HEK293 (cell line): Measurements from ENCODE around the gene RER1.

ENCODE experiments used
- CTCF ChIA-PET: fragments of 350-600 bp; formaldehyde crosslinking; extraction: SDS; loops from one replicate; lab custom pipeline; 2021; ENCODE audit warnings: antibody characterized with exemption; lab: Yijun Ruan, JAX
- POLR2A ChIA-PET: fragments of 300-600 bp; formaldehyde crosslinking; extraction: SDS; loops from one replicate; lab custom pipeline; 2020; ENCODE audit warnings: antibody characterized with exemption, inconsistent platforms; lab: Yijun Ruan, JAX
- H3K27ac ChIP-seq: fragments of 200-500 bp; sonication (Bioruptor generic); 2 replicates; pipeline ENCODE4 v1.5.1; 2014; ENCODE audit warnings: low read depth, low read length, control low read depth, inconsistent platforms; ENCODE audit errors: extremely low read depth
- H3K36me3 ChIP-seq, 2 experiments: fragments of 200-500 bp in 1 of 2; sonication (Bioruptor generic) in 1 of 2; 1 replicate in 1 of 2; 2 replicates in 1 of 2; pipeline ENCODE4 v1.5.1; 2014 to 2017; ENCODE audit warnings: inconsistent platforms in 2 of 2, low read length in 2 of 2; ENCODE audit not compliant: control insufficient read depth in 2 of 2, insufficient read depth in 1 of 2
- H3K4me1 ChIP-seq: fragments of 200-500 bp; sonication (Bioruptor generic); 2 replicates; pipeline ENCODE4 v1.5.1; 2014; ENCODE audit warnings: mild to moderate bottlenecking, low read length, inconsistent platforms; ENCODE audit not compliant: control insufficient read depth, insufficient read depth
- H3K4me3 ChIP-seq: 2 replicates; pipeline ENCODE4 v1.5.1; 2011; ENCODE audit warnings: low read depth, mild to moderate bottlenecking, control low read depth, low read length, moderate library complexity
- H3K9me3 ChIP-seq: fragments of 200-500 bp; sonication (Bioruptor generic); 2 replicates; pipeline ENCODE4 v1.5.1; 2014; ENCODE audit warnings: low read depth, low read length, inconsistent platforms; ENCODE audit not compliant: control insufficient read depth, insufficient read depth
- GLIS1 ChIP-seq: fragments of 450-650 bp; formaldehyde crosslinking; IDR thresholded peaks from 2 replicates; pipeline ENCODE4 v1.5.1; 2016; ENCODE audit warnings: missing biosample characterization, missing genetic modification characterization
- GLIS2 ChIP-seq: fragments of 450-650 bp; formaldehyde crosslinking; IDR thresholded peaks from 2 replicates; pipeline ENCODE4 v1.5.1; 2016; ENCODE audit warnings: missing biosample characterization, missing genetic modification characterization
- HOXC10 ChIP-seq: sonication (generic); formaldehyde crosslinking; IDR thresholded peaks from 2 replicates; pipeline ENCODE4 v1.8.1; 2023; ENCODE audit warnings: mild to moderate bottlenecking, missing genetic modification reagents
- MEIS1 ChIP-seq: sonication (generic); formaldehyde crosslinking; IDR thresholded peaks from 2 replicates; pipeline ENCODE4 v1.8.1; 2022; ENCODE audit warnings: missing genetic modification reagents, mild to moderate bottlenecking, borderline replicate concordance
- WT1 ChIP-seq: fragments of 450-650 bp; formaldehyde crosslinking; IDR thresholded peaks from 2 replicates; pipeline ENCODE4 v1.5.1; 2016; ENCODE audit warnings: missing biosample characterization, missing genetic modification characterization
- ZNF311 ChIP-seq: fragments of 450-650 bp; formaldehyde crosslinking; IDR thresholded peaks from 2 replicates; pipeline ENCODE4 v1.5.1; 2017; ENCODE audit warnings: missing biosample characterization, missing genetic modification characterization, borderline replicate concordance
- ZNF324 ChIP-seq: fragments of 450-650 bp; formaldehyde crosslinking; IDR thresholded peaks from 2 replicates; pipeline ENCODE4 v1.5.1; 2016; ENCODE audit warnings: missing biosample characterization, missing genetic modification characterization
- ZNF366 ChIP-seq: fragments of 450-650 bp; formaldehyde crosslinking; conservative IDR thresholded peaks from 2 replicates; pipeline ENCODE4 v1.5.1; 2016; ENCODE audit warnings: missing biosample characterization, missing genetic modification characterization
- ZNF510 ChIP-seq: fragments of 450-650 bp; formaldehyde crosslinking; IDR thresholded peaks from 2 replicates; pipeline ENCODE4 v1.5.1; 2018; ENCODE audit warnings: mild to moderate bottlenecking, missing genetic modification characterization, missing biosample characterization; ENCODE audit not compliant: insufficient replicate concordance
- ZNF530 ChIP-seq: fragments of 450-650 bp; formaldehyde crosslinking; IDR thresholded peaks from 2 replicates; pipeline ENCODE4 v1.5.1; 2016; ENCODE audit warnings: low read depth, missing biosample characterization, missing genetic modification characterization
- ZNF585B ChIP-seq: fragments of 450-650 bp; formaldehyde crosslinking; IDR thresholded peaks from 2 replicates; pipeline ENCODE4 v1.5.1; 2016; ENCODE audit warnings: missing biosample characterization, missing genetic modification characterization
- TF ChIP-seq, protein P1 (sequence below): fragments of 450-650 bp; formaldehyde crosslinking; IDR thresholded peaks from 2 replicates; pipeline ENCODE4 v1.5.1; 2016; ENCODE audit warnings: missing biosample characterization, missing genetic modification characterization
- TF ChIP-seq, protein P2 (sequence below): fragments of 450-650 bp; formaldehyde crosslinking; IDR thresholded peaks from 2 replicates; pipeline ENCODE4 v1.5.1; 2017; ENCODE audit warnings: missing biosample characterization, missing genetic modification characterization
- TF ChIP-seq, protein P3 (sequence below): fragments of 450-650 bp; formaldehyde crosslinking; IDR thresholded peaks from 2 replicates; pipeline ENCODE4 v1.5.1; 2016; ENCODE audit warnings: missing biosample characterization, missing genetic modification characterization
- TF ChIP-seq, protein P4 (sequence below): fragments of 450-650 bp; formaldehyde crosslinking; IDR thresholded peaks from 2 replicates; pipeline ENCODE4 v1.5.1; 2016; ENCODE audit warnings: missing biosample characterization, missing genetic modification characterization

The RER1 gene

DNA sequence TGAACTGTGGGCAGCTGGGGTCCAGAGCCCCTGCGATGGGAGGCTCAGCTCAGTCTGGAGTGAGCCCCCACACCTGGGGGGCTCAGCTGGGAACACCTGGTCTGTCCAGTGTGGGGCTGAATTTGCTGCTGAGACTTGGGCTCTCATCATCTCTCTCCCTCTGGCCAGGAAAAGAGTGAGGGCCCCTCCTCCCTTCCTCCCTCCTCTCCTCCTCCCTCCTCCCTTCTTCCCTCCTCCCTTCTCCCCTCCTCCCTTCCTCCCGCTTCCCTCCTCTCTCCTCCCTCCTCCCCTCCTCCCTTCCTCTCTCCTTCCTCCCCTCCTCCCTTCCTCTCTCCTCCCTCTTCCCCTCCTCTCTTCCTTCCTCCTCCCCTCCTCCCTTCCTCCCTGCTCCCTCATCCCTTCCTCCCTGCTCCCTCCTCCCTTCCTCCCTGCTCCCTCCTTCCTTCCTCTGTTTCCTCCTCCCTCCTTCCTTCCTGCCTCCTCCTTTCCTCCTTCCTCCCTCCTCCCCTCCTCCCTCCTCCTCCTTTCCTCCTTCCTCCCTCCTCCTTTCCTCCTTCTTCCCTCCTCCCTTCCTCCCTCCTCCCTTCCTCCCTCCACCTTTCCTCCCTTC, 44.2 kb downstream of the RER1 start:
- ChIA-PET CTCF (no interaction called here), POLR2A (no interaction called here)
- no peaks in the 10 kb centered on the region for H3K9me3 ChIP-seq
- H3K4me1 ChIP-seq: no peaks in the 10 kb centered on the region
- TF ChIP-seq MEIS1 (CRISPR knock-in tag) (no peak), ZNF585B (no peak), ZNF366 (peak; percentile 82), ZNF324 (tag by site-specific recombination) (no peak), ZNF510 (no peak), ZNF311 (tag by site-specific recombination) (no peak), HOXC10 (no peak), ZNF530 (no peak), WT1 (tag by site-specific recombination) (peak; percentile 65)
- TF ChIP-seq, protein P1, sequence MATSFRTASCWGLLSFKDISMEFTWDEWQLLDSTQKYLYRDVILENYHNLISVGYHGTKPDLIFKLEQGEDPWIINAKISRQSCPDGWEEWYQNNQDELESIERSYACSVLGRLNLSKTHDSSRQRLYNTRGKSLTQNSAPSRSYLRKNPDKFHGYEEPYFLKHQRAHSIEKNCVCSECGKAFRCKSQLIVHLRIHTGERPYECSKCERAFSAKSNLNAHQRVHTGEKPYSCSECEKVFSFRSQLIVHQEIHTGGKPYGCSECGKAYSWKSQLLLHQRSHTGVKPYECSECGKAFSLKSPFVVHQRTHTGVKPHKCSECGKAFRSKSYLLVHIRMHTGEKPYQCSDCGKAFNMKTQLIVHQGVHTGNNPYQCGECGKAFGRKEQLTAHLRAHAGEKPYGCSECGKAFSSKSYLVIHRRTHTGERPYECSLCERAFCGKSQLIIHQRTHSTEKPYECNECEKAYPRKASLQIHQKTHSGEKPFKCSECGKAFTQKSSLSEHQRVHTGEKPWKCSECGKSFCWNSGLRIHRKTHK (tag by site-specific recombination): no peak
- TF ChIP-seq, protein P2, sequence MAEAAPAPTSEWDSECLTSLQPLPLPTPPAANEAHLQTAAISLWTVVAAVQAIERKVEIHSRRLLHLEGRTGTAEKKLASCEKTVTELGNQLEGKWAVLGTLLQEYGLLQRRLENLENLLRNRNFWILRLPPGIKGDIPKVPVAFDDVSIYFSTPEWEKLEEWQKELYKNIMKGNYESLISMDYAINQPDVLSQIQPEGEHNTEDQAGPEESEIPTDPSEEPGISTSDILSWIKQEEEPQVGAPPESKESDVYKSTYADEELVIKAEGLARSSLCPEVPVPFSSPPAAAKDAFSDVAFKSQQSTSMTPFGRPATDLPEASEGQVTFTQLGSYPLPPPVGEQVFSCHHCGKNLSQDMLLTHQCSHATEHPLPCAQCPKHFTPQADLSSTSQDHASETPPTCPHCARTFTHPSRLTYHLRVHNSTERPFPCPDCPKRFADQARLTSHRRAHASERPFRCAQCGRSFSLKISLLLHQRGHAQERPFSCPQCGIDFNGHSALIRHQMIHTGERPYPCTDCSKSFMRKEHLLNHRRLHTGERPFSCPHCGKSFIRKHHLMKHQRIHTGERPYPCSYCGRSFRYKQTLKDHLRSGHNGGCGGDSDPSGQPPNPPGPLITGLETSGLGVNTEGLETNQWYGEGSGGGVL (tag by site-specific recombination): peak; percentile 49; the same call in 1 of the 2 replicates
- TF ChIP-seq, protein P3, sequence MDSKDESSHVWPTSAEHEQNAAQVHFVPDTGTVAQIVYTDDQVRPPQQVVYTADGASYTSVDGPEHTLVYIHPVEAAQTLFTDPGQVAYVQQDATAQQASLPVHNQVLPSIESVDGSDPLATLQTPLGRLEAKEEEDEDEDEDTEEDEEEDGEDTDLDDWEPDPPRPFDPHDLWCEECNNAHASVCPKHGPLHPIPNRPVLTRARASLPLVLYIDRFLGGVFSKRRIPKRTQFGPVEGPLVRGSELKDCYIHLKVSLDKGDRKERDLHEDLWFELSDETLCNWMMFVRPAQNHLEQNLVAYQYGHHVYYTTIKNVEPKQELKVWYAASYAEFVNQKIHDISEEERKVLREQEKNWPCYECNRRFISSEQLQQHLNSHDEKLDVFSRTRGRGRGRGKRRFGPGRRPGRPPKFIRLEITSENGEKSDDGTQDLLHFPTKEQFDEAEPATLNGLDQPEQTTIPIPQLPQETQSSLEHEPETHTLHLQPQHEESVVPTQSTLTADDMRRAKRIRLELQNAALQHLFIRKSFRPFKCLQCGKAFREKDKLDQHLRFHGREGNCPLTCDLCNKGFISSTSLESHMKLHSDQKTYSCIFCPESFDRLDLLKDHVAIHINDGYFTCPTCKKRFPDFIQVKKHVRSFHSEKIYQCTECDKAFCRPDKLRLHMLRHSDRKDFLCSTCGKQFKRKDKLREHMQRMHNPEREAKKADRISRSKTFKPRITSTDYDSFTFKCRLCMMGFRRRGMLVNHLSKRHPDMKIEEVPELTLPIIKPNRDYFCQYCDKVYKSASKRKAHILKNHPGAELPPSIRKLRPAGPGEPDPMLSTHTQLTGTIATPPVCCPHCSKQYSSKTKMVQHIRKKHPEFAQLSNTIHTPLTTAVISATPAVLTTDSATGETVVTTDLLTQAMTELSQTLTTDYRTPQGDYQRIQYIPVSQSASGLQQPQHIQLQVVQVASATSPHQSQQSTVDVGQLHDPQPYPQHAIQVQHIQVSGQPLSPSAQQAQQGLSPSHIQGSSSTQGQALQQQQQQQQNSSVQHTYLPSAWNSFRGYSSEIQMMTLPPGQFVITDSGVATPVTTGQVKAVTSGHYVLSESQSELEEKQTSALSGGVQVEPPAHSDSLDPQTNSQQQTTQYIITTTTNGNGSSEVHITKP (tag by site-specific recombination): no peak
- no peaks in the 10 kb centered on the region for H3K36me3 ChIP-seq
- H3K4me3 ChIP-seq: no peak overlapping the region
- no peak overlapping the region for H3K27ac ChIP-seq

DNA sequence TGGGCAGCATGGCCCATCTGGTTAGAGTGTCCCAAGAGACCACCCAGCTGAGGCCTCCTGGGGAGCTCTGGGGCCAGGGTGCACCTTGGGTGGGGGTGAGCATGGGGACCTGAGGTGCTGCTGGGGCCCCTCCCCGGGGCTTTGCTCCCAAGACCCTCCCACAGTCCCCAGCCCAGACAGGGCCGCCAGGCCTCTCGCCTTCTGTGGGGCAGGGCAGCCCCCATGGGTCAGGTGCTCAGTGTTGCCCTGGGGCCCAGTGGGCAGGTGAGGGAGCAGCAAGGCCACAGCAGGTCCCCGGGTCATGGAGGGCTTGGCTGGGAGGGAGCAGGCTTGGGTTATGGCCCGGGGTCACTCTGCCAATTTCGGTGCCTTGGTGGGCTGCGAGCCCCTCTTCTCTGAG, 45.2 kb downstream of the RER1 start:
- Histone ChIP-seq H3K4me1 (no peaks in the 10 kb centered on the region), H3K36me3 (no peaks in the 10 kb centered on the region), H3K9me3 (no peaks in the 10 kb centered on the region), H3K27ac (no peak overlapping the region), H3K4me3 (no peak overlapping the region)
- CTCF ChIA-PET: no interaction called here
- TF ChIP-seq GLIS1 (tag by site-specific recombination) (peak; percentile 20; the same call in 1 of the 2 replicates), GLIS2 (tag by site-specific recombination) (peak; percentile 39)
- TF ChIP-seq, protein P4, sequence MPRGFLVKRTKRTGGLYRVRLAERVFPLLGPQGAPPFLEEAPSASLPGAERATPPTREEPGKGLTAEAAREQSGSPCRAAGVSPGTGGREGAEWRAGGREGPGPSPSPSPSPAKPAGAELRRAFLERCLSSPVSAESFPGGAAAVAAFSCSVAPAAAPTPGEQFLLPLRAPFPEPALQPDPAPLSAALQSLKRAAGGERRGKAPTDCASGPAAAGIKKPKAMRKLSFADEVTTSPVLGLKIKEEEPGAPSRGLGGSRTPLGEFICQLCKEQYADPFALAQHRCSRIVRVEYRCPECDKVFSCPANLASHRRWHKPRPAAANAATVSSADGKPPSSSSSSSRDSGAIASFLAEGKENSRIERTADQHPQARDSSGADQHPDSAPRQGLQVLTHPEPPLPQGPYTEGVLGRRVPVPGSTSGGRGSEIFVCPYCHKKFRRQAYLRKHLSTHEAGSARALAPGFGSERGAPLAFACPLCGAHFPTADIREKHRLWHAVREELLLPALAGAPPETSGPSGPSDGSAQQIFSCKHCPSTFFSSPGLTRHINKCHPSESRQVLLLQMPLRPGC (tag by site-specific recombination): no peak
- TF ChIP-seq, all 188 proteins: peak for 2
- POLR2A ChIA-PET: no interaction called here
